BJ (cell line): Measurements from ENCODE around the gene CACNA2D3. TPM values are rescaled to one million over a fixed set of nuclear protein-coding genes. Genes with fewer than 3 reads are reported as not detected.

Experiments used
- CTCF ChIA-PET: fragments of 350-600 bp; formaldehyde crosslinking; extraction: SDS; loops from one replicate; lab custom pipeline; 2021; ENCODE audit warnings: antibody characterized with exemption, inconsistent platforms; lab: Yijun Ruan, JAX
- POLR2A ChIA-PET: fragments of 300-600 bp; sonication (Branson Sonifier 250); formaldehyde crosslinking; extraction: SDS; loops from one replicate; lab custom pipeline; 2021; ENCODE audit warnings: antibody characterized with exemption; lab: Charles Lee
- DNase-seq: peaks from one replicate; pipeline ENCODE4 v3.0.0-alpha.2; 2011; ENCODE audit warnings: low read depth
- H3K27me3 ChIP-seq: 2 replicates; pipeline ENCODE4 v1.6.0; 2011; ENCODE audit warnings: low read length; ENCODE audit not compliant: control insufficient read depth, insufficient read depth
- H3K36me3 ChIP-seq: 2 replicates; pipeline ENCODE4 v1.5.1; 2011; ENCODE audit warnings: low read length; ENCODE audit not compliant: control insufficient read depth, insufficient read depth
- H3K4me3 ChIP-seq: 2 replicates; pipeline ENCODE4 v1.5.1; 2011; ENCODE audit warnings: low read depth, mild to moderate bottlenecking, control low read depth, low read length
- CTCF ChIP-seq: IDR thresholded peaks from 2 replicates; pipeline ENCODE4 v1.5.1; 2011; ENCODE audit warnings: low read depth, mild to moderate bottlenecking, control low read depth, inconsistent platforms, low read length, moderate library complexity; ENCODE audit not compliant: insufficient read depth
- polyA plus RNA-seq: library from polyadenylated mRNA; depleted of rRNA; stranded (reverse); fragments of >200 nt; gene quantifications from 2 replicates; pipeline ENCODE4 v1.2.3, GENCODE V29; 2011

CACNA2D3 gene
- polyA plus RNA-seq, 1 experiment = 0.56 TPM

GRCh38 chr3:54243056-54243931 is 120.9 kb downstream of the CACNA2D3 start:
- POLR2A ChIA-PET = no interaction called here
- no peak for TF ChIP-seq CTCF
- no peaks in the 10 kb centered on the region for H3K36me3 ChIP-seq
- no peak overlapping the region for H3K4me3 ChIP-seq
- H3K27me3 ChIP-seq = no peaks in the 10 kb centered on the region
- CTCF ChIA-PET = interaction anchor here (0.6 kb wide), 1 partner anchor 51 kb away, joined by 3 read pairs; no protein-coding TSS in a partner anchor
- no peak for DNase-seq

GRCh38 chr3:54243960-54244682 is 121.8 kb downstream of the CACNA2D3 start:
- CTCF ChIA-PET = no interaction called here

GRCh38 chr3:54251705-54252104 is 129.4 kb downstream of the CACNA2D3 start:
- ChIA-PET POLR2A (no interaction called here), CTCF (no interaction called here)
- DNase-seq = no peak
- Histone ChIP-seq H3K27me3 (no peaks in the 10 kb centered on the region), H3K36me3 (no peaks in the 10 kb centered on the region), H3K4me3 (no peak overlapping the region)
- TF ChIP-seq CTCF = no peak

More at GRCh38 chr3:54243960-54244682, 121.8 kb downstream of the CACNA2D3 start:
- TF ChIP-seq CTCF = no peak
- H3K4me3 ChIP-seq = no peak overlapping the region
- no peaks in the 10 kb centered on the region for H3K27me3 ChIP-seq
- no peak for DNase-seq
- POLR2A ChIA-PET = no interaction called here
- no peaks in the 10 kb centered on the region for H3K36me3 ChIP-seq

GRCh38 chr3:54257125-54257720 is 134.9 kb downstream of the CACNA2D3 start:
- no peak overlapping the region for H3K4me3 ChIP-seq
- no peak for DNase-seq
- H3K27me3 ChIP-seq = no peaks in the 10 kb centered on the region
- POLR2A ChIA-PET = no interaction called here
- no peaks in the 10 kb centered on the region for H3K36me3 ChIP-seq
- TF ChIP-seq CTCF = no peak
- CTCF ChIA-PET = interaction anchor here (0.5 kb wide), 1 partner anchor 170 kb away, joined by 3 read pairs; no protein-coding TSS in a partner anchor

GRCh38 chr3:54259636-54260035 is 137.3 kb downstream of the CACNA2D3 start:
- H3K36me3 ChIP-seq = no peaks in the 10 kb centered on the region
- no peaks in the 10 kb centered on the region for H3K27me3 ChIP-seq
- no peak for TF ChIP-seq CTCF
- POLR2A ChIA-PET = no interaction called here
- DNase-seq = no peak
- H3K4me3 ChIP-seq = no peak overlapping the region
- CTCF ChIA-PET = no interaction called here
